HTERT RPE-1 (cell line): ENCODE data around the gene HHAT.

ENCODE experiments used
- in situ Hi-C: fragments of 300-500 bp; cut with MboI; formaldehyde crosslinking; loops from 4 replicates; pipeline ENCODE4 v1.14.3; 2020; ENCODE audit warnings: low sequenced_read_pairs

HHAT gene

DNA sequence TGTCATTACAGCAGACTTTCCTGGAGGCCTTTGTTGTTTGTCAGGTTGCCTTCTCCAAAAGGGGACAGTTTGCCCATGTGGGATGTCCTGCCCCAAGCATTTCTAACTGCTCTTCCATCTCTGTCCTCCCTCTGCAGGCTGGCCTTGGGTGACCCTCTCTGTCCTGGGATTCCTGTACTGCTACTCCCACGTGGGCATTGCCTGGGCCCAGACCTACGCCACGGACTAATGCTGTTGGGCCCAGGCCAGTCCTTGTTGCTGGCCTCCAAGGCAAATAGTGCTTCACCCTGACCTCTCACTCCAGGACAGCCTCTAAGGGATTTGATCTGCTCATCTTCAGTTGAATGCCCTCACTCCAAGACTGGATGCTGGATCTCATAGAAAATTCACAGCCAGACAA is 345.4 kb downstream of the HHAT start:
- in situ Hi-C loops, result no loop called here

DNA sequence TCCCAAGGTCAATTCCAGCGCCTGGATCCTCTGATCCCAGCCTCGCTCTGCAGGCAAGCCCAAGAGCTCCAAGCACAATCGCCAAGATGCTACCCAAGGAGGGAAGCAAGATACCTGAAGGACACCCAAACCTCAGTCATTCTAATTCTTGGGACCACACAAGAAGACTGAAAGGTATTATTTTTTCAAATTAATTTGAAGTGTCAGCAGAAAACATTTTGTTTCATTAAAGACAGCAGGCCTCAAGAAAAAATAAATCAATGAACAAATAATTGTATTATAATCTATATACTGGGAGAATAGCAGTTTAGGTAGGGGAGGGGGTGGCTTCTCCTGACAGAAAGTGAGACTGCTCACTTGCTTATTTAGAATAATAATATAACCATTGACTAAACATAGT is 347.8 kb downstream of the HHAT start:
- in situ Hi-C loops, result no loop called here

DNA sequence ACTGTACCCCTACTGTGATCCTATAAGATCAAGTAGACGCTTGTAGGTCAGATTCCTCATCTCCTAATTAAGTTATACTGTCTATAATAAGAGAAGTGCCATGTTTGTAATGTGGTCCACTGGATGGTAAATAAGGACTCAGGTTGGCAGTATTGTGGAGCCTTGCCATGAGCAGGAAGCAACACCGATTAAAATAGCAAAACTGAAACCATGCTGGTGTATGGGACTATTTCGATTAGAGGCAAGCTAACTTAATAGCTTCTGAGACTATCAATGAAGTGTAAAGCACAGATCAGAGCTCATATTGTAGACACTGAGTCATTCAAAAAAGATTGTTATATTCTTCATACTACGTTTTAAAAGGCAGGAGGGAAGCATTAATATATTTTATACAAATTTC is 348.8 kb downstream of the HHAT start:
- in situ Hi-C loops, result no loop called here

DNA sequence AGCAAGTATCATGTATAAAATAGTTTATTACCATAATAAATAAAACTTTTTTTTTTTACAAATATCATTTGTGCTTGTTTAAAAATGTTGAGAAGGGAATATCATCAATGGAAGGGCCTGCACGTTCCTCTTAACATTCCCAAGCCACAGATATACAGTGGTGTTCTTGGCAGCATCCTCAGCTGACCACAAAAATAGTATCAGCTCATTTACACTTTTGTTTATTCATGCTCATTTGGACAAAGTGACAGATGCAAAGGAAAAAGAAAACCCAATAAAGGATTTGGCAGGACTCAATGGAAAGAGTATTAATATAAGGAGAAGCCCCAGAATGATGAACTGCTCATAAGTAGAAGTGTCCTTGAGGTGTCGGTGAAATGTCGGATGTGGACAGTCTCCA is 349.6 kb downstream of the HHAT start:
- in situ Hi-C loops, result no loop called here

DNA sequence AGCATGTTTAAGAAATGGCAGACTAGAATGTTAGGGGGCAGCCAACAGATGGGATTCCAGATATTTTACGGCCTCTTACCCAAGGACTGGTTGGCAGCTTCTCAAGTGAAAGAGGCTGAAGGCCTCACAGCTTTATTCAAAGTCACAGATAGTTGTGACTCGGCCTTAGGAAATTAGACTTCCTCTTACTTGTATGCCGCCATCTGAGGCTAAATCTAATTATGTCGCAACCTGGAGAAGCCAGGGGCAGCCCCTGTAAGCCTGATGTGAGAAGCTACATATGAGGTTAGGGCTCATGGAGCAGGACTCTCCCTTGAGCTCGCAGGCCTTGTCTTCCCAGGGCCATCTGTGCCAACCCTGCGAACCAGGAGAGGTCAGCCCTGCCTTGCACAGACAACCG is 352.5 kb downstream of the HHAT start:
- in situ Hi-C loops, result no loop called here

DNA sequence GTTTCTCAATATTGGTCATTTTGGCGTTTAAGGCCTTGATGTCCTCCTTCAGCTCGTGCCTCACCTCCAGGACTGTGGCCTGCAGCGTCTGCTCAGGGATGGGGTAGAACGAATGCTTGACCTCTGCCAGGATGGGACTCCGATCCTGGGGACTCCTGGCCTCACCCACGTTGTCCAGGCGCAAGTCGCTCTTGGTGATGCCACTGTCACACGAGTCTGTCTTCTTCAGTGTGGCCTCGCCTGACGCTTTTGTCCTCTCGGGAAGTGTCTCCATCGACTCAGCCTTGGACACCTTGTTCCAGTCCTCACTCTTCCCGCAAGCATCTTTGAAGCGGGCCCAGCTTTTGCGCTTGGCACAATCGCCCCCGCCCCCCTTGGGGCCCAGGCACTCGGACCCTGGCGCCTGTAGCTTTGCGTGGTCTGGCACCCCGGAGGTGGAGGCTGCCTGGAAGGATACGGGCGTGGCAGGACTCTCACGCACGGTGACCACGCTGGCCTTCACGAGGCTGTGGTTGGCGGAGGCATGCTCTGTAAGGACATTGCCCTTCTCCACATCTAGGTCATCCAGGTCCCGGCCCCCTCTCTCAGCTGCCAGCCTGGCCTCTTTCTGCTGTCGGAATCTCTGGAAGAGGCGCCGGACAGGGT is 354.8 kb downstream of the HHAT start:
- in situ Hi-C loops, result no loop called here

DNA sequence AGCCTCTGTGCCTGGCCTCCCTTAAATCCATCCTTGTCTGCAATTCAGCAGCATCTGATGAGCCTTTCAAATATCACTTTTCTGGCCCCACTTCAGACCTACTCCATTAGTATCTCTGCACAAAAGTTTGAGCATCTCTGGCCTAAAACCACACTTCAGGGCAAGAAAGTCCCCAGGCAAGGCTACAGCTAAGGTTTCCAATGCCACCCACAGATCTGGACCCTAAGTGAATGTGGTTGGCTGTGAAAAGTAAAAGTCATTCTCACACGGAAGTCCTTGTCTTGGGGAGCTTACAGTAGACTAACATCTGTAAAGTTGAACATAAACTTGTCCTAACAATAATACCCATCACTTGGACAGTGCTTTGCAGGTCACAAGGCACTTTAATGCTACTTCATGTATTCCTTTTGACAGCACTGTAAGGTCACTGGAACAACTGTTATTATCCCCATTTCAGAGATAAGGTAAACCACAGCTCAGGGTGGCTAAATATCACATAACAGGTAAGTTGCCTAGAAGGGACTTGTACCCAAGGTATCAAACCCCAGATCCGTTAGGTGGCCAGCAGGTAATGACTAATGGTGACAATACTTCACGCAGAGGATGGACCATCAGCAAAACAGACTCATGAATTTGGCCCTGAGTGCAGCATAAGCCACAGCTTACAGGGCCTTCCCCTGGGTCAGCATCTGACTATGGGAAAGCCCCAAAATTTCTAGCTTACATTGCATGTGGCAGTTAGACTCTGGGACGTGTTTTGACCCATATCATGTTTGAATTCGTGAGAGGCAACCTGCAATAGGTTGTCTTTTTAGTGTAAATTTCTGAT is 356.0 kb downstream of the HHAT start:
- in situ Hi-C loops, result no loop called here

DNA sequence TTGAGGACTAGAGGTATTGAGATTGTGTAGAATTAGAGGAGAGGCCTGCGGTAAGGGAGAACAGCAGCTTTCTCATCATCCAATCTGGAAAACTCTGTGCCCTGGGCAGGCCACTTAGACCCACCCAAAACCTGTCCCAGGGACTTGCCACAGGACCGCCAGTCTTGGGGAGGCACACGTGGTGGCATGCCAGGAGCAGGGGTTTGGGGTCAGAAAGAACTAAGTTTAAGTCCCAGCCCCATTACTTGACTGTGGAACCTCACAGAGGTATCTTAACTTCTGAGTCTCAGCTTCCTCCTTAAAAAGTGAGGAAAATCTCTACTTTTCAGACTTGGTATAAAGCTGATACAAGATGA is 356.6 kb downstream of the HHAT start:
- in situ Hi-C loops, result no loop called here

DNA sequence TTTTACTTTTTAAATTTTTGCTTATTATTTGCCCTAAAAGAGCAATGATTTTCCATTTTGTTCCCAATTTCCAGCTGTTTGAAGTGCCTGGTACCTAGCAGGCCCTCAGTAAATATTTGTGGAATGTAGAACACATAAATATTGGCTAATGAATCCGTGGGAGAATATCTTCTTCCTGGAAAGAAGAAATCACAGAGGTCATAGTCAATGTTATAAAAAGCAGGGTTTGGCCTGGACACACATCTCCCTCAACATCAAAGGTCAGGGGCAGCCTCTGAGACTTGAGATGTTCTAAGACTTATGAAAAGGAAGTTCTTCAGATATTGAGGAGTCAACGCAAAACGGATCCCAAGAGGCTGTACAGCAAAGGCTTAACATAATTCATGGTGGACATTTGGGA is 358.1 kb downstream of the HHAT start:
- in situ Hi-C loops, result no loop called here

DNA sequence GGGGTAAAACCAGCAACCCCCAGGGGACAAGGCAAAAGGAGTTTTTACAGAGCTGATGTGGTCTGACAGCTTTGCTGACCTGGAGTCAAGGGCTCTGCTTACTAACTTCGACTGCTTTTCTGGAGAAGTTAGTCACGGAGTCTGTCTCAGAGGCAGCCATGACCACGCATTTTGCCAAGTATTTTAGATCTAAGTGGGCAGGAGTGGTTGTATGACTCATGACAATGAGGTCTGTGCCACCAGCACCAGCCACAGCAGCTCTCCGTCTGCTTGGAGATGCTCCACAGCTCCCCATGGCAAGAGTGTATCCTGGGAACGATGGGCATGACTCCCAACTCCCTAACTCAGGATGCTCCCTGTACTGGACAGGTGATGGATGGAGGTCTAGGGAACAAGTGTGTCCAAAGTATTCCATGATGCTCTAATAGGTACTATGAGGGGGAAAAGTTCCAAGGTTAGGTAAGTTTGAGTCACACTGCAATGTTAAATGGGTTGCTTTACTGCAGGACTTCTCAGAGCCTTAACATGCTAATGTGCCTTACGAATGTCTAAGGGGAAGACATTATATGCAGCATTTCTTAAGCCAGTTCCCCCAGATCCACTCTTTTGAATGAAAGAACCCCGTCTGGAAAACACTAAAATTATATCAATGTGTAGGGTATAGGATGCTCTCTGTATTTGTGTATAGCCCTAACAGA is 359.0 kb downstream of the HHAT start:
- in situ Hi-C loops, result no loop called here

DNA sequence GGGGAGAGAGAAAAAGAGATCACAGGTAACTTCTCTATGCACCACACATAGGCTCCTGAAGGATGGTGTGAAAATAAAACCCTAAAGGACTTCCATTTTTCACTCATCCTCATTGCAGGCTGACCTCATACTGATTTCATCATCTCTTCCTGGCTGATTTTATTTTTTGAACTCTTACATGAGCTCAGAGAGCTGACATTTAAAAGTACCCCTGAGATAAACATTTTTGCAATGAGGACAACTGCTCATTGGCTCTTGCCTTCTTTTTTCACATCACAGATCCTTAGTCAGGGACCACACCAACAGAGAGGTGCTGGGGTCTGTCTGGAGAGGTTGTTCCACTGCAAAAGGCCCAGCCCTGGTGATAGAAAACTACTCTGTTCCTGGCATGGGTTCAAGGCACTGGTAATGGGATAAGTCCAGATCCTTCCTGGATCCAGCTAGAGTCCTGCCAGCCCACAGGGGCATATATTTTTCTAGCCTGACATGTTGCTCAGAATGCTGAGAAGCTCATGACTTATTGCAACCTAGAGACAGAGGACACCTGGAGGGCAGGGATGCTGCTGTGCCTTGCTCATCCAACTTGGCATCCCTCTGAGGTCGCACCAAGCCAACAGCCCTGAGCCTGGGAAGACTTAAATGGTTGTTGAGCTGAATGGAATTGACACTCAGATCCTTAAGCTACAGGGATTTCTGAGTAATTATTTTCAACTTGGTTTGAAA is 360.0 kb downstream of the HHAT start:
- in situ Hi-C loops, result no loop called here

DNA sequence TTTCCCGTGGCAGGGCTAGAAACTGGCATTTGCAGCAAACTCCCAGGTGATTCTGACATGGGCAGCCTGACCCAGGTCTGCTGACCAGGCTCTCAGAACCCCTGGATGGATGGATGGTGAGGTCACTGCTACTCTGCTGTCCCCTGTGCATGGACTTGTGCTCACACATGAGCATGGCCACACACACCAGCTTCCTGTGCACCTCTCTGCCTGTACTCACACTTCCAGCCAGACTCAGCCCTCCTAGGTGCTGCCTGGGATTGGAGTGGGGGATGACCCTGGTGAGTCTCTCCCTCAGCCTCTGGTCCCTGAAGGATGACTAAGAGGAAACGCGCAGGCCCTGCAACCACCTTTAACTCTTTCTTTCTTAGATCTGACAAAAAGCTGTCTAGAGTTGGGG is 361.1 kb downstream of the HHAT start:
- in situ Hi-C loops, result no loop called here

DNA sequence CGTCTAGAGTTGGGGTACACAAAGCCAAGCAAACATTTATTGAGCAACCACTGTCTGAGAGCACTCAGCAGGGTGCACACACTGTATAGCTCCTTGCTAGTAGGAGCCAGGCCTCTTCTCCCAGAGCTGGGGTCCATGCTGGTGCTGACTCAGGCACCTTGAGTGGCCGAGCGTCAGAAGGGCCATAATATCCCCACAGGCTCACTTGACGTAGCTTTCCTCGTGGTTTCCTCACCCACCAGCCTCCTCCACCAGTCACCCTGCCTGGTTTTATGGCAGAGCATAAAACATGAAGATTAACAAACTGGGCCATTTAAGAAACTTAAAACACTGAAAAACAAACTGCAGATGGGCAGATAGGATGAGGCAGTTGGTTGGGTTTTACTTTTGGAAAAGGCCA is 361.5 kb downstream of the HHAT start:
- in situ Hi-C loops, result no loop called here

DNA sequence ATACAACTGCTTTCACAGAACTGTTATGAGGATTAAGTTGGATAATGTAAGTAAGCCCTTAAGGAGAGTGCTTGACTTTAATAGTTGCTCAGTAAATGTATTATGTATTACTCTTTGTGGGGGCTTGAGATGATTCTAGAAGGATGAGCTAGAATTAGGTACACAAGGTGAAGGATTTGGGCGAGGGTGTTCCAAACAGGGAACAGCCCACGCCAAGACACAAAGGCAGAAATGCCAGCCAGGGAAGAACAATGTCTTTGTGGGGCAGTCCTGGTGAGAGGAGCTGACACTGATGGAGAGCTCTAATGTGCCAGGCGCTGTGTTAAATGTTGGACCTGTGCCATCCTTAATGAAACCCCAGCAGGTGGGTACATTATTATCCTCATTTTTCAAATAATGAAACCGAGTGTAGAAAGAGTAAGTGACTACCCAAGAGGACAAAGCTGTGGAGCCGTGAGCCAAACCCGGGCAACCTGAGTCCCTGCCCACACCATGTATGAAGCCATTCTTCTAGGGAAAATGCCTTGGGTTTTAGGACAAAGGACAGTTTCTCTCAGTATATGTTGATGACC is 362.4 kb downstream of the HHAT start:
- in situ Hi-C loops, result no loop called here

DNA sequence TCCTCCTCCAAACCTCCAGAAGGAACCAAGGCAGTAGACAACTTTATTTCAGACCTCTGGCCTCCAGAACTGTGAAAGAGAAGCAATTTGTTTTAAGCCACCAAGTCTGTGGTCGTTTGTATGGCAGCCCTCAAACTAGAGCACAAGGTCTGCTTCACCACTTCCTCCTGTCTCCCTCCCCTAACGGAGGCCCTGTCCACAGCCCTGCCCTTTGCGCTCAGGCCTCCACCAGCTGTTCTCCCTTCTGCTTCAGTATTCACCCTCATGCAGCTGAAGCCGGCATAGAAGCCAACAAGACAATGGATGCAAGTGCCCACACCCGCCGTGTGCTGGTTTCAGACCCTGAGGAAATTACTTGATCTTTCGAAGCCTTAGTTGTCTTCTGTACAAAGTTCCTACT is 364.1 kb downstream of the HHAT start:
- in situ Hi-C loops, result no loop called here

DNA sequence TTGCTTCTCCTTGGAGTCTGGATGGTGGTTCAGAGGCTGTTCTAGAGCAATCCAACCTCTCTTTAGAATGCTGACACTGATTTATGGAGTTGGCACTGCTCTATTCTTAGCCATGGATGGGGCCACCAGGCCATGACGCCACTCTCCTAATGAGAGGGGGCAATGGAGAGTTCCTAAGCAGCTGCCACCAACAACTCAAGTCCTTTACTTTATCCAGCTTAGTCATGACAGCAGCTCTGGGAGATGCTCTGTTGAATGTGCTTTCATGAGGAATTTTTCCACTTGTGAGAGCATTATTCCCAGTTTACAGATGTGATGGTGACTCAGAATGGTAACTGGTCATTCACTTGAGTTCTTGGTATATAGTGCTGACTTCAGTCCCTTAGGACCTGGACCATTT is 366.3 kb downstream of the HHAT start:
- in situ Hi-C loops, result no loop called here

DNA sequence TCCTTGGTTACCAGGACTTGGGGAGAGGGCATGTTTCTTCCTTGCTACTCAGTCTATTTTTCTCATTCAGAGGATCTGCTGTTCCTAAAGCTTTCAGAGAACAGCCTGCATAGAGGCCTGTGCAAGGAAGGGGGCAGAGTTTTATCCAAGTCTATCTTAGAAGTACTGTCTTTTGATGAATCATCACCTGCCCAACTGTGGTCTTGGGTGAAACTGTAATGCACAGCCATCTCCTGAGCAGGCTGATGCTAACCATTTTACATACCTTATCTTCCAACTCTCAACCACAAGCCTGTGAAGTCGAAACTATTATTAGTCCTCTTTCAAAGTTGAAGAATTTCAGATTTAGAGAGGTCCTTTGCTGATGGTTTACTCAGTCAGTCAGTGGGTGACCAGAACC is 368.0 kb downstream of the HHAT start:
- in situ Hi-C loops, result no loop called here

DNA sequence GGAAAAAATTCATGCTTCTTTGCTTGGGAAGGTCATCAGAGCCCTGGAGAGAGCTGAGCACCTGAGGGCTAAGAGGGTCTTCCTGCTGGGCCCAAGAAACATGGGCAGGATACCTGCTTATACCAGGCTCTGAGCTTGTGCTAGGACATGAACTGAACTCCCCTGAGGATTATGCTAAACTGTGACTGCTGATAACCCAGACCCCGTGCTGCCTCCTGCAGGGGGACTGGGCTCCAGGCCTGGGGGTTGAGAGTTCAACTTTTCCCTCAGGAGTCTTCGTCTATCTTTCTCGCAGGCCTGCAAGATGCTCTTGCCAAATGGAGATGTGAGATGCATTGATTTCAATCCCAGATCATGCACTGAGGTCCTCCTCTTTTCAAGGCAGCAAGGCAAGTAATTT is 368.5 kb downstream of the HHAT start:
- in situ Hi-C loops, result no loop called here

DNA sequence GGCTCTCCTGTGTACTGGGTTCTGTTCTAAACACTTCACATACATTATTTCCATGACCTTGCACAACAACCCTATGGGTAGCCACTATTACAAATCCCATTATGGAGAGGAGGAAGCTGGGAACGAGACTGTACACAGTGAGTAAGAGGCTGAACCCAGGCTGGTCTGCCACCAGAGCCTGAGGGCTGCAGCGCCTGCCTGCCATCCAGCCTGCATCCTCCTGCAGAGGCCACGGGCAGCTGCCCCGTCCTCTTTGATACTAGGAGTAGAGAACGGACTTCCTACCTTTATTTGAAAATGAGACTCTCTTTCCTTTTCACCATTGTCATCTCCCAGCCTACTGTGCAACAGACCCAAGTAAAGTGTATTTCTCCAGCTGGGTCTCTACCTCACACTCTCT is 370.0 kb downstream of the HHAT start:
- in situ Hi-C loops, result no loop called here

DNA sequence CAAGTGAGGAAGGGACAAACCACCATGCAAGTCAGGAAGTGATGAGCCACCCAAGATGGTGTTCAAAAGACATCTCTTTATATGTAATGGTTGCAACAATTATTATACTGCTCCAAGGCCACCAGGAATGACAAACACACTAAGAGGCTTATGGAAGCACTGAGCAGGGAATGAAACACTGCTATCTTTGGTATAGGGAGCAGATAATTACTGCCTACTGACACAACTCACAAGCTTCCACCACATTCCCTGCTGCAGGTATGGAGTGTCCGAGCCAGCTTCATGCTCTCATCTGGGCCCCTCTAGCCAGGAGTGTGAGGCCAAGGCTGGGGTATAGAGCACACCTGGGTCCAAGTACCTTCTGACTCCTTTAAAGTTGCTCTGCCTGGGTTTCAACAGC is 371.4 kb downstream of the HHAT start:
- in situ Hi-C loops, result no loop called here

DNA sequence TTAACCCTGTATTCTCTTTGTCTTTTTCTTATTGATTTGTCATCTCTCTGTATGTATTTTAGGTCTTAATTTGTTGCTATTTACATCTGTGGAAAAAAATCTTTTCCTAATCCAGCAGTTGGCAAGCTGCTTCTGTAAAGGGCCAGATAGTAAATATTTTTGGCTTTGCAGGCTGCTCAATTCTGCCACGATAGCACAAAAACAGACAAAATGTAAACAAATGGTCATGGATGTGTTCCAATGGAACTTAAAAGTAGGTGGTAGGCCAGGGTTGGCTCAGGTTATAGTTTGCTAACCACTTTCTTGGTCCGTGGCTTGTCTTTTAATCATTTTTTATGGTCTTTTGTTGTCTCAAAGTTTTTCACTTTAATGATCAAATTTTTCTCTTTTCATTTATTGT is 371.8 kb downstream of the HHAT start:
- in situ Hi-C loops, result no loop called here
